ENCODE data around the gene BBX.

Gene BBX

GRCh38 chr3:107660306-107660976, 137.7 kb downstream of the BBX start:
- no peak for DNase-seq

DNA sequence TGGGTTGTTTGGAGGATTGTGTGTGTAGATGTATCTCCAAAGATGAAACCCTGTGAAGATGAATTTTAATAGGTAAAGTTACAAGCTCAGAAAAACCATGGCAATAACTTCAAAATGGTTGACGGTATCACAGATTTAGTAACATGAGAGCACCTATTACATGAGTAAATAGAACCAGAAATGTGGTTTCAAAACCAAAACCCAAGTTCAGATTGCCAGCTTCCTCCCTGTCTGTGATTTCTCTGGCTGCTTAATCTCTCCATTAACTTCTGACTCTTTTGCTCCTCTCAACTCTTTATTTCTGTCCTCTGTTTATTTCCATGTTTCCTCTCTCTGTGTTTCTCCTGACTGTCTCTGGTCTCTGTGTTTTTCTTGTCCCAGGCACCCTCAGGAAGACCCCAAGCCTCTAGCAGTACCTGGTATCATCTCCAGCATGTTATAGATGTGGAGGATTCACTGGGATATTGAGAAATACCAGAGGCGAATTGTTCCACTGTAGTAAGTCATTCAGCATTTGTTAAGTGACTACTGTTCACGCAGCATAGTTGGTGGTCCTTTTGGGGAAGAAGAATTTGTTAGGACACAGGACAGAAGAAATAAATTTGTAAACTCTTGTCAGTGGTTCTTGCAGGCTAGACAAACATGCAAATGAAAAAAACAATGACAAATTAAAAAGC, 138.8 kb downstream of the BBX start:
- DNase-seq, result no peak

GRCh38 chr3:107662124-107662507, 139.4 kb downstream of the BBX start:
- DNase-seq, result peak in 1 of 2 donors; percentile 4

- no peak for DNase-seq
Observed at GRCh38 chr3:107662586-107662985, 139.8 kb downstream of the BBX start.

- DNase-seq, result no peak
Observed at GRCh38 chr3:107663266-107663665, 140.5 kb downstream of the BBX start.

DNA sequence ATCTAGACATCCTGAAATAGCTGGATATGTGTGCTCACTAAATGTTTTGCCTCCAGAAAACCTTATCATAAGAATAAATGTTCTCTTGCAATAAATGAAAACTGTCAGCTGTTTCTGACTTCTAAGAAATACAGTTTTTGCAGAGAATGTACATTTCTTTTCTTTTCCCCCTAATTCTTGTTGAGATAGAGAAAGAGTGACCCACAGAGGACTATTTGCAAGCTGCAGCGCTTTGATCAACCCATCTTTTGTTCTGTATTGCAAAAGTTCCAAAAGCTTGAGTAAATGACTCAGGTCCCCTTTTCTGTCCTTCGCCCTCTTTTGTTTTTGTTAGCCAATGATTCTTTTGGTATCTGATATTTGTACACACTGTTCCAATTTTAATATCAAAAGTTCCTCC, 141.9 kb downstream of the BBX start:
- no peak for DNase-seq

- DNase-seq, result no peak
Observed at GRCh38 chr3:107665351-107665750, 142.6 kb downstream of the BBX start.

GRCh38 chr3:107666853-107667252, 144.1 kb downstream of the BBX start:
- DNase-seq, result no peak

DNA sequence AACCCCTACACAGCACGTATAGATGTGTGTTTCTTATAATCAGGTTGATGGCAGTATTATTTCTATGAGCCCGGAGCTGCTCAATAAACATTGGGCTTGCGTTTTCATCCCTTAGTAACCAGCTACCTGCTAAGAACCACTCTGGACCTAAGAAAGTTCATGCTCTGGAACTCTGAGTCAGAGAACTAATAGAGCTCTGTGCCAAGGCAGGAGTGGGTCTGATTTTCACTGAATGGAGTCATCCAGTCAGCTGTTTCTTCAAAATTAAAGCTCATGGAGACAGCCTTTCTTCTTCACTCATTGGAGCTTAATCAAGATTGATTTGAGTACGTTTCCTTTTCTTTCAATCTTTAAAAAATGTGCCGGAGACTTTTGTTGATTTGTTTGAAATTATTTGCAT, 145.7 kb downstream of the BBX start:
- no peak for DNase-seq

GRCh38 chr3:107668963-107669362, 146.2 kb downstream of the BBX start:
- no peak for DNase-seq

GRCh38 chr3:107669669-107670068, 146.9 kb downstream of the BBX start:
- no peak for DNase-seq

DNA sequence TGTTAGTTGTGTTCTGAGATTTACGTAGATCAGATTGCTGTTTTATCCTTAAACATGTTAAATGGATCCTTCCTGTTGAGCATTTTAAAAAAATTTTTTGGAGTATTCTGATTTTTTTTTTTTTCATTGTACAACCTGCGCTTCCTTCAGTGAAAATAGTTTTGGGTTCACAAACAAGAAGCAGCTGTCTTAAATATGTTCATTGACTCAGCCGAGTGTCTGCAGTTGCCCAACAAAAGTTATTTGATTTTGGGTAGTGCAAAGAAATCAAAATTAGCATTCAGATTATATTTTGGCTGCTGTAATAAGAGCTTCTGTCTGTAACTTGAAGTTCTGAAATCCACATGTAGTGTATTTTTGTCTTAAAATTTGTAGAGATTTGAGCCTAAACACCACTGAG, 148.2 kb downstream of the BBX start:
- no peak for DNase-seq

- DNase-seq, result no peak
Observed at GRCh38 chr3:107674371-107674770, 151.6 kb downstream of the BBX start.

DNA sequence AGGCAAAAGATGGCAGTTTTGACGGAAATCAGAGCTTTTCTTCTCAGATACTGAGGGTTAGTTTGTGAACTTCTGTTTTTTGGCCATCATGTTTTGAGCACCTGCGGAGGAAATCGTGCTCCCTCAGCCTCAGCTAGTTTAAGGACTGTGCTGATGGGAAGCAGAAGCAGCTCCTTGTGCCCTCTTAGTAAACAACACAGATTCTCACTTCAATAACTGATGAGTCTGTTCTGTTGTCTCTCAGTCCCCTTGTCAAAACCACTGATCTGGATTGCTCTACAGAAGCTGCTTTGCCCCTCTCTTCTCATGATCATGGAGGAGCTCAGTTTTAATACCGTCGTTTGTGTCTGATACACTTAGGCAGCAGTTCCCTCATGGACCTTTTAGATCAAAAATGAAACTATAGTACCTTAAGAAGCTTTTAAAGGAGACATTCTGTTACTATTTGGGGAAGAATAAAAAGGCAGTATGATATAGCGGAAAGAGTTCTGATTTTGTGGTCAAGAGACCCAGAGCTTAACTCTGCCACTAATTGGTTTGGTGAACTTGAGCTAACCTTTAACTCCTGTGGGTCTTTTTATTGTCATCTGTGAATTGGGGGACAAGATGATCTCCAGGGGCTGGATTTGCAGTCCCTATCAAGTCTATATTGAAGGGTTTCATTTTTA, 152.6 kb downstream of the BBX start:
- no peak for DNase-seq

DNA sequence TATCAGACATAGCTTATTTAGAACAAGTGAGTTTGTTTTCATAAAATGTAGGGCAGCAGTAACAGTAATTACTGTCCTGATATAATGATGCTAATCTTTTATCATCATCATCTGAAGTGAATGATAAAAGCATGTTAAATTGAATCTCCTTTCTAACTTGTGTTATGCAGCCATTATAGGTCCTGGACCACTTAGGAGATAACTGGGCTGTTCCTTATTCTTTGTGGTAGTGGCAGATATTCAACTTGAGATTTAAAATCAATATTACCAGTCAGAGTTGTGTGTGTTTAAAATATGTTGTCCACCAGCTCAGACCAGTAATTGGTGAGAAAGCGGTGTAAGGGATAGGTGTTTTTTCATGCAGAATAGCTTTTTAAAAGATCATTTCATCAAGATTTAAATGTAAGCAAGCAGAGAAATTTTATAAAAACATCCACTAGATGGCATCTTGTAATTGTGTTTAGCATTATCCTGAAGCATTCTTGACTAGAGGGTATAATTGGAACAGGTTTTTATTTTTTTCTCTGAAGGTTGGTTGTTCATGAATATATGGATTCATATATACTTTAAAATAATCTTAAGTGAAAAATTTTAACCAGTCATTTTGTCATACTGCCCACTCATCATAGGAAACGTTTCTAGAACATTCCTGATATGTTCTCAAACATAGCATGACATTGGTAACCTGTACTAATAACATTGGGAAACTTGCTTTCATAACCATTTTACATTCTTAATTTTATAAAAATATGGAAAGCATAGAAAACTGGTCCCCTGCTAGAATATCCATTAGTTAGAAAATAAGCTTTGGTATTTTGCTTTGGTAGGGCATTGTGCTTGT, 153.9 kb downstream of the BBX start:
- DNase-seq, result no peak

- no peak for DNase-seq
Observed at GRCh38 chr3:107679921-107680320, 157.2 kb downstream of the BBX start.

DNA sequence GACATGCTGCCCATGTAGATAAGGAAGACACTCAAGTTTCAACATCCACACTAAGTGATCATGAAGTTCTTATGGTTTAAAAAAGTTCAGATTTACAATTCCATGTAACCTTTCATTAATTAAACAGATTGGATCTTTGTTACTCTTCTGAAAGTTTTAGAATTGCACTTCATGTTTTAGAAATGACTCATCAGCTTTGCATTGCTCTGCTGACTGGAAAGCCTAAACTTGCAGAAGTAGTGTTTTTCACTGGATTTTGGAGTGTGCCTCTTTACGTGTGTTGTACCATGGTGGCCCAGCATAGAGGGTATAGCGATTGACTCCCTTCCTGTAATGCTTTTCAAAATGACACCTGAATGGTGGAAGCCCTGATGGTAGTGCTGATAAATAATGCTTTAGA, 157.9 kb downstream of the BBX start:
- DNase-seq, result no peak

- DNase-seq, result no peak
Observed at GRCh38 chr3:107681396-107681795, 158.6 kb downstream of the BBX start.

- DNase-seq, result no peak
Observed at GRCh38 chr3:107682580-107682979, 159.8 kb downstream of the BBX start.

DNA sequence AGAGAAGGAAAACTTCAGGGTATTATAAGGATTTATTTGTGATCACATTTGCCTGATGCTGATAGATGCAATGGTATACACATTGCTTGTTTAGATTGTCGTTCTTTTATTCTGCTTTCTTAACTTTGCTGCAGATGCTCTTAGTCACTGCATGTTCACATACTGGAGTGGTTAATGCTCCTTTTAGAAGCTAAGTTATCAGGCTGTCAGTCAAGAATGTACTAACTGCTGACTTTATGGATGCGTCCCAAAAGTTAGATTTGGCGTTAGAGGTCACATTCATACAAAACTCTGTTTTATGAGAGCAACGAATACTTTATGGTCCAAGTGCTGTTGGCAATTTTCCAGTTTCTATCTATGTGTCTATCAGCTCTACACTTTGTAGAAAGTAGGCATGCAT, 160.7 kb downstream of the BBX start:
- no peak for DNase-seq

GRCh38 chr3:107684431-107684925, 161.7 kb downstream of the BBX start:
- DNase-seq, result no peak

DNA sequence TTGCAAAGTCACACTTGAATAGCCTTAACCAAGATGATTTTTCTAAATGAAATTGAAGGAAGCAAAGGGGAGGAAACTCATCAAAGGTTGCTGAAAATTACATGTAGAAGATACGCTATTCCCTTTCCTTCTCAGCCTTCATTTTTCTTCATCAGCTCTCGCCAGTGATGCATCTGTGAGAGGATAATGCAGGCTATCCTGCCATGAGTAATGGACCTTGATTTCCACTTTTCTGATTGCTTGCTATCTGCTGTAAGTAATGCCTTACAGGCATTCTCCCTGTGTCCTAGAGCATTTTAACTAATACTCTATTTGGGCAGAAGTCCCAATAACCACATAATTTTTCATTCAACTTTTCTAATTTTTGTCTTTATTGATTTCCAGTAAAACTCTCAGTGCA, 162.6 kb downstream of the BBX start:
- no peak for DNase-seq

DNA sequence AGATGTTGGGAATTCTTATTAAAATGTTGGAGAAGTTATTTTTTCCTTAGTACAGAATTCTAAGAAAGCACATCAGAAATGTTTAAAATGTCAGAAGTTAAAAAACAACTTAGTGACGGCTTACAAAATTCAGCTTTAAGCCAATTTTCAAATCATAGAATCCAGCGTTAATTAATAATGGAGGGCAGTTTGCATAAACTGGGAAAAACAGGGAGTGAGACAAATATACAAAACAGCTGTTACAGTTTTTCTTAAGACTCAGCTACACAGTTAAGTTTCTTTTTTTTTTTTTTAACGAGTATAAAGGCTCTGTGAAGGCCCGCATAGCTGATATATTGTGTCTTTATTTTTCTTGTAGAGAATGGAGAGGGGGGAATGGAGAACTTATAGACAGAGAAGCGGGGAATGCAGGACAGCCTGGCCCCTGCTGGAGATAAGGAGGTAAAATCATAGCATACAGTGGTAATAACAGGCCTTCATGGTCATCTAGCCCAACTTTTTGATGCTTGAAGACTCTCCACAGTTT, 164.4 kb downstream of the BBX start:
- no peak for DNase-seq
